ENCODE measurements around the gene THUMPD2.

- TF ChIP-seq CTCF (IDR thresholded peaks at IDR 0.05; ENCODE audit: poor library complexity, severe bottlenecking) (no peak), POLR2AphosphoS5 (IDR thresholded peaks at IDR 0.05) (no peak)
These were observed 63.2 kb downstream of the THUMPD2 start for GRCh38 chr2:39715822-39716221.

All from neural cell (in vitro differentiated cells).